CD4-positive, alpha-beta T cell (primary cell): ENCODE measurements around the gene DLST. TPM values are rescaled to one million over a fixed set of nuclear protein-coding genes. Genes with fewer than 3 reads are reported as not detected.

Source experiments
- ATAC-seq: fragments of 200-7000 bp; cut with Tn5 transposase; one replicate; pipeline ENCODE4 v1.10.0; 2022; ENCODE audit warnings: mild to moderate bottlenecking; ENCODE audit not compliant: poor library complexity
- CTCF ChIA-PET: fragments of 350-600 bp; sonication (Branson Sonifier 250); formaldehyde crosslinking; loops from one replicate; lab custom pipeline; 2021; ENCODE audit warnings: antibody characterized with exemption, inconsistent platforms; lab: Charles Lee
- POLR2A ChIA-PET: fragments of 350-600 bp; sonication (Branson Sonifier 250); formaldehyde crosslinking; loops from one replicate; lab custom pipeline; 2021; ENCODE audit warnings: antibody characterized with exemption, inconsistent platforms; lab: Charles Lee
- DNase-seq, 14 experiments: peaks; one replicate each; pipeline ENCODE4 v3.0.0-alpha.2; 2013 to 2020; ENCODE audit warnings: mixed read lengths in 2 of 14
- H3K27ac ChIP-seq, 2 donors: one replicate each; pipeline versions ENCODE4 v1.5.1 to v1.7.0; 2013; ENCODE audit warnings: low read length in 2 of 2, low read depth in 1 of 2, mild to moderate bottlenecking in 1 of 2
- H3K27me3 ChIP-seq, 2 experiments: 1 replicate in 1 of 2; 2 replicates in 1 of 2; pipeline versions ENCODE4 v1.6.1 to v1.7.0; 2013; ENCODE audit warnings: low read length in 2 of 2, control low read depth in 1 of 2, mild to moderate bottlenecking in 1 of 2, moderate library complexity in 1 of 2; ENCODE audit not compliant: insufficient read depth in 2 of 2, control insufficient read depth in 1 of 2
- H3K36me3 ChIP-seq: one replicate; pipeline ENCODE4 v1.6.1; 2013; ENCODE audit warnings: low read length, control low read depth; ENCODE audit not compliant: insufficient read depth
- H3K4me1 ChIP-seq: one replicate; pipeline ENCODE4 v1.6.1; 2013; ENCODE audit warnings: low read length, control low read depth; ENCODE audit not compliant: insufficient read depth
- H3K4me3 ChIP-seq: one replicate; pipeline ENCODE4 v1.5.1; 2013; ENCODE audit warnings: mild to moderate bottlenecking, low read length, moderate library complexity
- H3K9me3 ChIP-seq, 2 experiments: 1 replicate in 1 of 2; 2 replicates in 1 of 2; pipeline versions ENCODE4 v1.6.1 to v1.7.0; 2013; ENCODE audit warnings: low read length in 2 of 2, mild to moderate bottlenecking in 2 of 2, control low read depth in 1 of 2, moderate library complexity in 1 of 2; ENCODE audit not compliant: control insufficient read depth in 1 of 2, insufficient read depth in 1 of 2
- H3K27ac Mint-ChIP-seq: one replicate; pipeline ENCODE4 v1.8.0; 2020; ENCODE audit warnings: mixed read lengths
- H3K27me3 Mint-ChIP-seq: one replicate; pipeline ENCODE4 v1.8.0; 2021; ENCODE audit warnings: mixed read lengths
- H3K36me3 Mint-ChIP-seq: one replicate; pipeline ENCODE4 v1.8.0; 2021; ENCODE audit warnings: low read depth, mixed read lengths
- H3K4me1 Mint-ChIP-seq: one replicate; pipeline ENCODE4 v1.8.0; 2021; ENCODE audit warnings: low read depth, mixed read lengths
- H3K4me3 Mint-ChIP-seq: one replicate; pipeline ENCODE4 v1.8.0; 2020; ENCODE audit warnings: mild to moderate bottlenecking, mixed read lengths
- H3K9me3 Mint-ChIP-seq: one replicate; pipeline ENCODE4 v1.8.0; 2020; ENCODE audit warnings: mixed read lengths
- intact Hi-C, 2 experiments: fragments of 100-400 bp; cut with DNase I in 1 of 2; cut with micrococcal nuclease in 1 of 2; formaldehyde crosslinking; loops; one replicate each; pipeline versions ENCODE4 v1.15.1 to v1.9.0; 2023 to 2025; cut with DNase I, micrococcal nuclease
- total RNA-seq, 174 experiments: library from RNA in 2 of 174; stranded (reverse) in 2 of 174; gene quantifications; one replicate each; pipeline ENCODE4 v1.2.3 and lab custom pipeline; 2021 to 2026
- TF ChIP-seq, protein P1 (sequence below): fragments of 200-600 bp; IDR thresholded peaks from one replicate; pipeline ENCODE4 v1.8.0; 2022; ENCODE audit warnings: antibody characterized with exemption, mild to moderate bottlenecking

Gene DLST
- total RNA-seq, 2 experiments from 2014 or later: 162 to 170 TPM

DNA sequence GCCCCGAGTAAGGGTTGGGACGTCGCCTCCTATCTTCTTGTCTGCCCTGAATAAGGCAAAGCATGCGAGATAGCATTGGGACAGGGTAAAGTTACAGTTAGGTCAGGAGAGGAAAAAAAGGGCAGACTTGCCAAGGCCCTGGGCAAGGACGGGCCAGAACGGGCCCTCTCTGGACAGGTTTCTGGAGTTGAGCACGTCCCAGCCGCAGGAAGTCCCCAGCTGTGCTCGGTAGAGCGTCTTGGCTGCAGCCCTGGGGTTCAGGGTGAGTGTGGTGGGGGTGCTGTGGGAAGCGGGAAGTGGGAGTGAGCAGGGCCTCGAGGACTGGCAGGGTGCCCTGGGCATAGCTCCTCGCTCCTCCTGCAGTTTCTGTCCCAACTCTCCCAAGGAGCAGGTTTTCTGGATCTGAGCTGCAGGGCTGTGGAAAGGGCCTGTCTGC is 35.9 kb downstream of the DLST start:
- Mint-ChIP-seq H3K9me3 (no peaks in the 10 kb centered on the region), H3K27me3 (no peaks in the 10 kb centered on the region), H3K4me1 (no peaks in the 10 kb centered on the region), H3K27ac (no peak overlapping the region), H3K36me3 (no peaks in the 10 kb centered on the region), H3K4me3 (no peak overlapping the region)
- H3K4me1 ChIP-seq: peaks cover 4% of the 10 kb centered on the region
- no peaks in the 10 kb centered on the region for H3K36me3 ChIP-seq
- no peaks in the 10 kb centered on the region for H3K27me3 ChIP-seq
- ATAC-seq: no peak
- CTCF ChIA-PET: interaction anchor here (0.6 to 1.3 kb wide), 2 partner anchors 63 to 786 kb away, joined by 3 to 4 read pairs; no protein-coding TSS in a partner anchor
- no peak overlapping the region for H3K27ac ChIP-seq
- no peak overlapping the region for H3K4me3 ChIP-seq
- intact Hi-C loops: no loop called here
- H3K9me3 ChIP-seq: no peaks in the 10 kb centered on the region
- TF ChIP-seq, protein P1, sequence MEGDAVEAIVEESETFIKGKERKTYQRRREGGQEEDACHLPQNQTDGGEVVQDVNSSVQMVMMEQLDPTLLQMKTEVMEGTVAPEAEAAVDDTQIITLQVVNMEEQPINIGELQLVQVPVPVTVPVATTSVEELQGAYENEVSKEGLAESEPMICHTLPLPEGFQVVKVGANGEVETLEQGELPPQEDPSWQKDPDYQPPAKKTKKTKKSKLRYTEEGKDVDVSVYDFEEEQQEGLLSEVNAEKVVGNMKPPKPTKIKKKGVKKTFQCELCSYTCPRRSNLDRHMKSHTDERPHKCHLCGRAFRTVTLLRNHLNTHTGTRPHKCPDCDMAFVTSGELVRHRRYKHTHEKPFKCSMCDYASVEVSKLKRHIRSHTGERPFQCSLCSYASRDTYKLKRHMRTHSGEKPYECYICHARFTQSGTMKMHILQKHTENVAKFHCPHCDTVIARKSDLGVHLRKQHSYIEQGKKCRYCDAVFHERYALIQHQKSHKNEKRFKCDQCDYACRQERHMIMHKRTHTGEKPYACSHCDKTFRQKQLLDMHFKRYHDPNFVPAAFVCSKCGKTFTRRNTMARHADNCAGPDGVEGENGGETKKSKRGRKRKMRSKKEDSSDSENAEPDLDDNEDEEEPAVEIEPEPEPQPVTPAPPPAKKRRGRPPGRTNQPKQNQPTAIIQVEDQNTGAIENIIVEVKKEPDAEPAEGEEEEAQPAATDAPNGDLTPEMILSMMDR: no peak
- POLR2A ChIA-PET: interaction anchor here (1.0 kb wide), 1 partner anchor 171 kb away, joined by 5 read pairs; no protein-coding TSS in a partner anchor
- no peak for DNase-seq

DNA sequence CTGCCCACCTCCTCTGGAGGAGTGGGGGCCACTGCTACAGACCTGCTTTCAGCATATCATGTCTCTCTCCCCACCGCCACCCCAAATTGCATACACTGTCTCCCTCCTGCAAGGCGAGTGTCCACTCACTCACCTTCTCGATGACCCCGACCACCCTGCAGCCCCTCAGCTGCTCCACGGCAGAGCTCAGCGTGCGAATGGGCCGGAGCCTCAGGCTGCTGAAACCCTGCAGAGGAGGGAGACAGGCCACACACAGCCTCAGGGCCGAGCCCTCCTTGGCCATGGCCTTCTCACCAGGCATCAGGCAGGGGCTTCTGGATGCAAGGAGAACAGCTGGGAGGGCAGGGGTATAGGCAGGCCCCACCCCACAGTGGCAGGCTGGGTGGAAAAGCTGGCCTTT is 36.7 kb downstream of the DLST start:
- TF ChIP-seq, protein P1: no peak
- Mint-ChIP-seq H3K27me3 (peaks cover under 1% of the 10 kb centered on the region), H3K36me3 (no peaks in the 10 kb centered on the region), H3K27ac (no peak overlapping the region), H3K9me3 (no peaks in the 10 kb centered on the region), H3K4me1 (peaks cover 2% of the 10 kb centered on the region), H3K4me3 (no peak overlapping the region)
- Histone ChIP-seq H3K9me3 (no peaks in the 10 kb centered on the region), H3K4me3 (no peak overlapping the region), H3K36me3 (no peaks in the 10 kb centered on the region), H3K27me3 (no peaks in the 10 kb centered on the region), H3K27ac (no peak overlapping the region), H3K4me1 (peaks cover 11% of the 10 kb centered on the region)
- ChIA-PET CTCF (interaction anchor here (0.6 kb wide), 1 partner anchor 785 kb away, joined by 3 read pairs; no protein-coding TSS in a partner anchor), POLR2A (no interaction called here)
- ATAC-seq: no peak
- DNase-seq: no peak
- intact Hi-C loops: no loop called here

DNA sequence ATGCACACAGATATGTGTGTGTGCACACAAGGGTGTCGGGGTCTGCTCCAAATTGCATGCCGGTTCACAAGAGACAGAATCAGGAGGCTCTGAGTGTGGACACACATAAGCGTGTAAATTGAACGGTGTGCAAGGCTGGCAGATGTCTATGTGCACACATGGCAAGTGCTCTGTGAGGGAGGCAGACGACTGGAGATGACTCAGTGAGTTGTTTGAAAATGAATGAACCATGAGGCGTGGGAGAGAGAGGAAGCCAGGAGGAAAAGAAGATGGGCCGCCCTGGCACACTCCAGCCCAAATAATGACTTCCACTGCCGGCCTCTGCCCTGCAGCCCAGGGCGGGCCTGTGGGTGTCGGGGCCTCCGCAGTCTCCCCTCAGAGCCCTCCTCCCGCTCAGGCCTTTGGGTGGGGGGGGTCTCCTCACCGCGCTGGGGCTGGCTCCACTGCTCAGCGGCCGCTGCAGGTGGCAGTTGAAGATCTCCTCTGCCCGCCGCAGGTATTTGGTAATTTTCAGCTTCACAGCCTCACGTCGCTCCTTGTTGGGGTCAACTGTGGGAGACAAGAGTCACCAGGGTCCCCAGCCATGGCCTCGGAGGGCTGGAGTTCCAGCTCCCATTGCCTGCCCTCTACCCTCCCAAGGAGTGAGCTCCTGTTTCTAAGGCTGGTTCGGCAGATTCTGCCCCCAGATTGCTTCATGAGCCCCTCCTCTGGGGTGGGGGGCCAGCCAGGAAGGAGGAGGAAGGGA is 37.9 kb downstream of the DLST start:
- peak overlapping the region; percentile 4 for H3K4me3 Mint-ChIP-seq
- intact Hi-C loops: no loop called here
- POLR2A ChIA-PET: no interaction called here

More for the DNA sequence above, 37.9 kb downstream of the DLST start:
- no peaks in the 10 kb centered on the region for H3K9me3 ChIP-seq
- TF ChIP-seq, protein P1: no peak
- no peak for ATAC-seq
- H3K27me3 ChIP-seq: no peaks in the 10 kb centered on the region
- peaks cover 10% of the 10 kb centered on the region for H3K4me1 Mint-ChIP-seq
- no peaks in the 10 kb centered on the region for H3K36me3 Mint-ChIP-seq
- CTCF ChIA-PET: no interaction called here
- peaks cover 8% of the 10 kb centered on the region for H3K27me3 Mint-ChIP-seq
- H3K4me1 ChIP-seq: peaks cover 16% of the 10 kb centered on the region
- no peaks in the 10 kb centered on the region for H3K9me3 Mint-ChIP-seq
- no peak for DNase-seq
- no peaks in the 10 kb centered on the region for H3K36me3 ChIP-seq
- H3K27ac ChIP-seq: no peak overlapping the region
- H3K27ac Mint-ChIP-seq: no peak overlapping the region
- H3K4me3 ChIP-seq: no peak overlapping the region
